A673 (cell line): ENCODE measurements around the gene CNTLN.

ENCODE experiments used
- CTCF ChIP-seq: fragments of 300-800, 200-600 bp; sonication (generic); conservative IDR thresholded peaks from 2 replicates; pipeline ENCODE4 v1.5.1; 2017; ENCODE audit warnings: low read depth, mild to moderate bottlenecking, antibody characterized with exemption, low read length, moderate library complexity, mixed read lengths
- EZH2 ChIP-seq: fragments of 200-600 bp; sonication (generic); IDR thresholded peaks from 2 replicates; pipeline ENCODE4 v1.6.1; 2017; ENCODE audit warnings: borderline replicate concordance, low read depth, mild to moderate bottlenecking, mixed read lengths, antibody characterized with exemption, low read length; ENCODE audit not compliant: poor library complexity, severe bottlenecking

DNA sequence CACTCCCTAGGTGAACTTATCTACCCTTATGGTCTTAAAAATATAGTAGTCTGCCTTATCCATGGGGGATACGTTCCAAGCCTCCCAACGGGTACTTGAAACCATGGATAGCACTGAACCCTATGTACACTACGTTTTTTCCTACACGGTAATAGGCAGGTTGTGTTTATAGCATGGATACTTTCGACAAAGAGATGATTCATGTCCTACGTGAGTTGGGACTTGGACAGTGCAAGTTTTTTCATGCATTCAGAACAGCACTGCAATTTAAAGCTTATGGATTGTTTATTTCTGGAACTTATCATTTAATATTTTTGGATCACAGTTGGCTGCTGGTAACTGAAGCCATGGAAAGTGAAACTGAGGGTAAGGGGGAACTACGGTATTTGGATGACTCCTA is 88.1 kb downstream of the CNTLN start:
- no peak for TF ChIP-seq EZH2
- TF ChIP-seq CTCF = no peak
